Gastroesophageal sphincter (tissue), 4 donors: ENCODE measurements around the gene VSTM2B. TPM values are rescaled to one million over a fixed set of nuclear protein-coding genes. Genes with fewer than 3 reads are reported as not detected.
"Not testable (repeated sequence)": the region's sequence is repeated elsewhere in the genome, so short reads cannot be mapped to it uniquely, and the experiment has no call there.

Experiments used
- ATAC-seq: fragments of 150-250 bp; one replicate; pipeline ENCODE4 v1.9.1; 2016; ENCODE audit warnings: mild to moderate bottlenecking, moderate library complexity
- H3K27ac ChIP-seq, 4 donors: fragments of 200-600 bp; sonication (generic) in 3 of 4; 1 replicate in 3 of 4; 2 replicates in 1 of 4; pipeline ENCODE4 v1.5.1; 2016 to 2019
- H3K27me3 ChIP-seq: fragments of 200-600 bp; sonication (generic); one replicate; pipeline ENCODE4 v1.5.1; 2019
- H3K36me3 ChIP-seq, 2 donors: fragments of 200-600 bp; sonication (generic); one replicate each; pipeline ENCODE4 v1.5.1; 2019; ENCODE audit warnings: control low read depth in 1 of 2
- H3K4me1 ChIP-seq, 3 donors: fragments of 200-600 bp; sonication (generic); 1 replicate in 2 of 3; 2 replicates in 1 of 3; pipeline ENCODE4 v1.5.1; 2016 to 2019; ENCODE audit warnings: control low read depth in 2 of 3
- H3K4me3 ChIP-seq, 2 donors: fragments of 200-600 bp; sonication (generic); one replicate each; pipeline ENCODE4 v1.5.1; 2019; ENCODE audit warnings: mild to moderate bottlenecking in 1 of 2, moderate library complexity in 1 of 2
- H3K9me3 ChIP-seq, 3 donors: fragments of 200-600 bp; sonication (generic); one replicate each; pipeline ENCODE4 v1.5.1; 2017 to 2019; ENCODE audit warnings: control low read depth in 2 of 3
- CTCF ChIP-seq, 4 experiments: fragments of 200-600 bp in 2 of 4; fragments of 450-650 bp in 2 of 4; sonication (generic) in 1 of 4; IDR thresholded peaks; one replicate each; pipeline ENCODE4 v1.5.1; 2017 to 2019; ENCODE audit warnings: antibody characterized with exemption in 4 of 4, mild to moderate bottlenecking in 2 of 4, moderate library complexity in 2 of 4
- EP300 ChIP-seq: sonication (generic); formaldehyde crosslinking; IDR thresholded peaks from one replicate; pipeline ENCODE4 v1.6.1; 2017; ENCODE audit warnings: antibody characterized with exemption, mild to moderate bottlenecking
- POLR2A ChIP-seq, 2 donors: fragments of 450-650 bp; IDR thresholded peaks; one replicate each; pipeline ENCODE4 v1.6.1; 2017; ENCODE audit warnings: antibody characterized with exemption in 2 of 2, mild to moderate bottlenecking in 2 of 2, moderate library complexity in 1 of 2
- POLR2AphosphoS5 ChIP-seq: sonication (generic); formaldehyde crosslinking; IDR thresholded peaks from one replicate; pipeline ENCODE4 v1.6.1; 2017; ENCODE audit warnings: antibody characterized with exemption
- WGBS, 2 donors: methylation state at CpG; one replicate each; pipeline ENCODE4 v1.1.5; 2018; ENCODE audit warnings: low coverage in 1 of 2; 5-methylcytosine and 5-hydroxymethylcytosine counted together
- total RNA-seq, 4 donors: library from RNA; depleted of rRNA; stranded (reverse); fragments of >200 nt; gene quantifications; one replicate each; pipeline ENCODE4 v1.1.0, GENCODE V29; 2016

Gene VSTM2B
- total RNA-seq, 4 donors from 2014 or later, result 0.40 TPM; not detected in 3

- Histone ChIP-seq H3K27ac (no peak overlapping the region), H3K4me1 (no peaks in the 10 kb centered on the region), H3K27me3 (peaks cover 57% of the 10 kb centered on the region), H3K9me3 (peaks cover 0 to 6% (median 0%) of the 10 kb centered on the region in 3 donors), H3K4me3 (no peak overlapping the region), H3K36me3 (no peaks in the 10 kb centered on the region)
- WGBS, 2 donors, result 78 to 89% methylated on average over 2 to 3 of the region's 6 CpGs
- ATAC-seq, result no peak
- no peak for TF ChIP-seq POLR2A (IDR thresholded peaks at IDR 0.05)
Measured at GRCh38 chr19:29484876-29485275, 40.9 kb upstream of the VSTM2B start.

- no peak for TF ChIP-seq POLR2A (IDR thresholded peaks at IDR 0.05)
- TF ChIP-seq EP300, result no peak
- TF ChIP-seq POLR2AphosphoS5, result no peak
- no peak for TF ChIP-seq CTCF (IDR thresholded peaks at IDR 0.05)
- ATAC-seq, result no peak
- Histone ChIP-seq H3K4me1 (no peaks in the 10 kb centered on the region), H3K9me3 (peaks cover 0 to 6% (median 0%) of the 10 kb centered on the region in 3 donors), H3K36me3 (no peaks in the 10 kb centered on the region), H3K27me3 (peaks cover 55% of the 10 kb centered on the region), H3K27ac (no peak overlapping the region), H3K4me3 (no peak overlapping the region)
- WGBS, 2 donors, result 20% methylated on average over 1 of the region's 7 CpGs; no CpG with 5 or more reads in 1 of the 2 donors
Measured at GRCh38 chr19:29485293-29485692, 40.5 kb upstream of the VSTM2B start.

- ATAC-seq, H3K27ac ChIP-seq, H3K4me3 ChIP-seq, H3K4me1 ChIP-seq, H3K9me3 ChIP-seq, H3K36me3 ChIP-seq: not testable (repeated sequence)
- 89 to 94% methylated on average over 7 to 9 of the region's 9 CpGs for WGBS, 2 donors
- peaks cover 67% of the 10 kb centered on the region for H3K27me3 ChIP-seq
Measured at GRCh38 chr19:29486961-29487360, 38.8 kb upstream of the VSTM2B start.

- H3K4me1 ChIP-seq, result no peaks in the 10 kb centered on the region
- no peak for ATAC-seq
- WGBS, 2 donors, result 59 to 60% methylated on average over 3 to 5 of the region's 7 CpGs
Measured at GRCh38 chr19:29487432-29487831, 38.4 kb upstream of the VSTM2B start.

GRCh38 chr19:29488316-29488715, 37.5 kb upstream of the VSTM2B start:
- H3K4me1 ChIP-seq, result no peaks in the 10 kb centered on the region
- WGBS, 2 donors, result 66 to 76% methylated on average over 4 to 5 of the region's 5 CpGs
- no peaks in the 10 kb centered on the region for H3K36me3 ChIP-seq
- H3K27me3 ChIP-seq, result peaks cover 69% of the 10 kb centered on the region
- TF ChIP-seq POLR2AphosphoS5, result no peak
- no peak for TF ChIP-seq CTCF (IDR thresholded peaks at IDR 0.05)
- no peak for TF ChIP-seq POLR2A (IDR thresholded peaks at IDR 0.05)
- no peak for TF ChIP-seq EP300
- H3K4me3 ChIP-seq, result no peak overlapping the region
- no peaks in the 10 kb centered on the region for H3K9me3 ChIP-seq
- H3K27ac ChIP-seq, result no peak overlapping the region
- no peak for ATAC-seq

More at GRCh38 chr19:29487432-29487831, 38.4 kb upstream of the VSTM2B start:
- H3K27me3 ChIP-seq, result peaks cover 69% of the 10 kb centered on the region
- no peaks in the 10 kb centered on the region for H3K36me3 ChIP-seq
- H3K4me3 ChIP-seq, result no peak overlapping the region
- H3K9me3 ChIP-seq, result no peaks in the 10 kb centered on the region
- TF ChIP-seq EP300, result no peak
- TF ChIP-seq POLR2AphosphoS5, result no peak
- TF ChIP-seq CTCF (IDR thresholded peaks at IDR 0.05), result no peak
- no peak for TF ChIP-seq POLR2A (IDR thresholded peaks at IDR 0.05)
- no peak overlapping the region for H3K27ac ChIP-seq

- Histone ChIP-seq H3K27me3 (peaks cover 65% of the 10 kb centered on the region), H3K36me3 (no peaks in the 10 kb centered on the region), H3K4me3 (no peak overlapping the region), H3K4me1 (no peaks in the 10 kb centered on the region), H3K9me3 (no peaks in the 10 kb centered on the region), H3K27ac (no peak overlapping the region)
- TF ChIP-seq CTCF (IDR thresholded peaks at IDR 0.05) (no peak), EP300 (no peak), POLR2AphosphoS5 (no peak), POLR2A (IDR thresholded peaks at IDR 0.05) (no peak)
- no peak for ATAC-seq
- WGBS, 2 donors, result 74 to 93% methylated on average over 3 to 14 of the region's 16 CpGs
Measured at GRCh38 chr19:29489172-29489951, 36.4 kb upstream of the VSTM2B start.
